Stimulated activated CD8-positive, alpha-beta memory T cell treated with anti-CD3 and anti-CD28 coated beads, Interleukin-4, amount 100 ng/mL, for 4 hours (primary cell): ENCODE measurements around the gene ZKSCAN2.

Source experiments
- DNase-seq, 2 donors: peaks; one replicate each; pipeline ENCODE4 v3.0.0-alpha.2; 2020; ENCODE audit warnings: low read depth in 2 of 2, low spot score in 1 of 2

The ZKSCAN2 gene

GRCh38 chr16:25224731-25225319, 32.8 kb downstream of the ZKSCAN2 start:
- DNase-seq = no peak

DNA sequence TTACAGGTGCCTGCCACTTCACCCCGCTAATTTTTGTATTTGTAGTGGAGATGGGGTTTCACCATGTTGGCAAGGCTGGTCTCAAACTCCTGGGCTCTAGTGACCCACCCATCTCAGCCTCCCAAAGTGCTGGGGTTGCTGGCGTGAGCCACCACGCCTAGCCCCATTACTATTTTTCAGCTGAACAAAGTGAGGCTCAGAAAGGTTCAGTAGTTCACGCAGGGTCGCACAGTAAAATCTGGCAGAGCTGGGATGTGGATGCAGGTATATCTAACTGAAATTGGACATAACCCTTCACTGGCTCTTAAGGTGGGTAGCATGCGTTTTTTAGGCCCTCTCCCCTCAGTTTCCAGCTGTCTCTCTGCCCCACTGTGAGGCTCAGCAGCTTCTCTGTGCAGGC, 33.7 kb downstream of the ZKSCAN2 start:
- no peak for DNase-seq

DNA sequence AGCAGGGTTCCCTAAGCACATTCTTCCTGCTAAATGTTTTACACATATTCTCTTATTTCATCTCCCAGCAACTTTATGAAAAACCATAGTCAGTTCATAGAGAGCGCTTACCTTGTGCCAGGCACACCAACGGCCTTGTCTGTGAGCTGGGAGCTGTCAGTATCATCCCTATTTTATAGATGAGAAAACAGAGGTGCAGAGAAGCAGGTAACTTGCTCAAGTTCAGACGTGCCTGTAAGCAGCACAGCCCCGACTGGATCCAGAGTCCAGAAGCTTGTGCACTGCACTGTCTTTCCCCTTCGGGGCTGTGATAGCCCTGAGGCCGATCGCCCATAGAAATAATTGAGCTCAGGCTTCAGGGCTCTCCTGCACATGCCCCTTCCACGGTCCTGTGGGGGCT, 34.7 kb downstream of the ZKSCAN2 start:
- no peak for DNase-seq

GRCh38 chr16:25219070-25219737, 38.4 kb downstream of the ZKSCAN2 start:
- no peak for DNase-seq

DNA sequence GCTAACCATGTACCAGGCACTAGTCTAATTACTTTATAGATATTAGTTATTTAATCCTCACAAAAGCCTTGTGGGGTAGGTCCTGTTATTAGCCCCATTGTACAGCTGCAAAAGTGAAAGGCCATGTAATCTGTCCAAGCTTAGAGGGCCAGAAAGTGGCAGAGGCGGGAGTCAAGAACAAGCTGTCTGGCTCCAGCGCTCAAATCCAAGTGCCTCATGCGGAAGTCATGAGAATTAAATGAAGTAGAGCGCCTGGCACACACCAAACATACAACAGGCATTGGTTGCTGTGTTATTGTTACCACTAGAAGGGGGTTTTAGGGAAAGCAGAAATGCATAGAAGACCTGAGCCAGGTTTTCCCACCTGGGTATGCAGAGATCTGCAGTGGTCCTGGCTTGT, 39.7 kb downstream of the ZKSCAN2 start:
- DNase-seq = no peak

DNA sequence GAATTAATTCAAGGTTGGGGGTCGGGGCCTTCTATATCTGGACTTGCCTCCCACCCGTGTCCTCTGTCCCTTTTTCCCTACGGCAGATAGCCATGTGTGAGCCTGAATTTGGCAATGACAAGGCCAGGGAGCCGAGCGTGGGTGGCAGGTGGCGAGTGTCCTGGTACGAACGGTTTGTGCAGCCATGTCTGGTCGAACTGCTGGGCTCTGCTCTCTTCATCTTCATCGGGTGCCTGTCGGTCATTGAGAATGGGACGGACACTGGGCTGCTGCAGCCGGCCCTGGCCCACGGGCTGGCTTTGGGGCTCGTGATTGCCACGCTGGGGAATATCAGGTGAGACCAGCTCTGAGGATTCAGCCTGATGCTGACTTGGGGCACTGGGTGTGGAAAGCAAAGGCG, 40.5 kb downstream of the ZKSCAN2 start:
- DNase-seq = no peak

DNA sequence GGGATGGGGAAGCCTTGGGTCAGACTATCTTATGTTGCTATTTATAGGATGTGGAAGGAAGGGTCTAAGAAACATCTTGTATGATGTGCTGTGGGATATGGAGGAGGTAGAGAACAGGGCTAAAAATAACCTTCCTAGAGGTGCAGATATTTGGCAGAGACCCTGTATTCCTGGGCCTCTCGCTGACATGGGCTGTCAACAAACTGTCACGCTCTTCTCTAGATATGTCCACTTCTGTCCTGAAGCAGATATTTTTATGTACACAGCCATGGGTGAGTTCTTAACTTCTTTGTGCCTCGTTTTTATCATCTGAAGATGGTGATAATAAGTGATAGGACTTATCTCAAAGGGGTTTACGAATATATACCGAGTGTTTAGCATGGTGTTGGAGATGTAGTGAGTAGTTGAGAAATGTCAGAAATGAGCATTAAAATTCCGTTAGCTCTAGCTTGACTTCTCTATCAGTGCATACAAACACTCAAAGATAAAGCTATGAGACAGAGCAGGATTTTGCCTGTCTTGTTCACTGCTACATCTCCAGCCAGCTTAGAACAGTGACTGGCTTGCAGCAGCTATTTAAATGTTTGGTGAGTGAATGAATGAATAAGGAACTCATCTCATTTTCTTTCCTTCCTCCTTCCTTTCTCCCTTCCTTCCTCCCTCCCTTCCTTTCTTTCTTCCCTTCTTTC, 43.8 kb downstream of the ZKSCAN2 start:
- no peak for DNase-seq

- no peak for DNase-seq
These were observed 45.0 kb downstream of the ZKSCAN2 start for GRCh38 chr16:25212636-25213035.

GRCh38 chr16:25210758-25211157, 46.9 kb downstream of the ZKSCAN2 start:
- no peak for DNase-seq

- DNase-seq = no peak
These were observed 58.2 kb downstream of the ZKSCAN2 start for GRCh38 chr16:25199457-25199856.

- no peak for DNase-seq
These were observed 59.6 kb downstream of the ZKSCAN2 start for GRCh38 chr16:25198021-25198420.

DNA sequence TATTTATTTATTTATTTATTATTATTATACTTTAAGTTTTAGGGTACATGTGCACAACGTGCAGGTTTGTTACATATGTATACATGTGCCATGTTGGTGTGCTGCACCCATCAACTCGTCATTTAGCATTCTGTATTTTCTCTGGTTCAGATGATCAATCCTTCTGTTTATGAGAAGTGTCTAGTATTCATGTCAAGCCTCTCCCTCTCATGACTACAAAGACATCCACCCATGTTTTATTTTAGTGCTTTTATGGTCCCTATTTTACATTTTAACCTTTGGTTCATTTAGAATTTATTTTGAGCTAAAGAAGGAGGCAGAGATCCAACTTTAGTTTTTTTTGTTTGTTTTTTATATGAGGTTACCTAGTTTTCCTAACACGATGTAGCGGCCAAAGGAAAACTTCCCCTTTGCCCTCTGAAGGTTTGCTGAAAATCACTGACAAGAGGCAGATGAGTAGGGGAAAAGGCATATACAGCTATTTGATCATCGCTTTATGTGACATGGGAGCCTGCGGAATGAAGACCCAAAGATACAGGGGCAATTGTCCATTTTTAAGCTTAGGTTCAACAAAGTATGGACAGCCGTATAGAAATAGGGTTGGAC, 63.3 kb downstream of the ZKSCAN2 start:
- DNase-seq = no peak

- DNase-seq = no peak
These were observed 65.5 kb downstream of the ZKSCAN2 start for GRCh38 chr16:25192096-25192495.

DNA sequence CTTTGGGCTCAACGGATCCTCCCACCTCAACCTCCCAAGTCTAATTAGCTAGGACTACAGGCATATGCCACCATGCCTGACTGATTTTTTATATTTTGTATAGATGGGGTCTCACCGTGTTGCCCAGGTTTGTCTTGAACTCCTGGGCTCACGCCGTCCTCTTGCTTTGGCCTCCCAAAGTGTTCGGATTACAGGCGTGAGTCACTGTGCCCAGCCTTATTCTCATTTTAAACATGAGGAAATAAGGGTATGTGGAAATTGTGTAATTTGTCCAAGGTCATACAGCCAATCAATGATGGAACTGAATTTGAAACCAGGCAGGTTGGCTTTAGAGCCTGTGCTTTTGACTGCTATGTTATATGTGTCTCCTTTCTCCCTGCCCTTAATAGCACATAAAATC, 68.3 kb downstream of the ZKSCAN2 start:
- DNase-seq = no peak

DNA sequence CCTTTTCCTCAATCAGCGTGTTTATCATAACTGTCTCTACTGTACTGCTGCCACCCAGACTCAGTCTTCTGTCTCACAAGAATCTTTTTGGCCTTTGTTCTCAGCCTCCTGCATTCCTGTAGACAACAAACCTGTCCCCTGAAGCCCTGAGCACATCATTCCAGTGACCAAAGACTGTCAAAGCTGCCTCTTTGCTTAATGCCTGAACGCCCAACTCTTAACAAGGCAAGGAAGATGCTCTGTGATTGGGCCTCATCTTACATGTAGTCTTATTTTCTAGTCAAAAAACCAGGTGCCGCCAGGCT, 70.2 kb downstream of the ZKSCAN2 start:
- no peak for DNase-seq
